ENCODE results near the gene CABP4. TPM values are rescaled to one million over a fixed set of nuclear protein-coding genes. Genes with fewer than 3 reads are reported as not detected.

The CABP4 gene
- total RNA-seq, 1 experiment from 2014 or later: not detected

GRCh38 chr11:67428052-67429001 lies 26.8 kb upstream of the CABP4 start, which contains the start of gene RPS6KB2 (continued):
- 0 out of 2 replicates have a peak, but pooled peaks have one; percentile 50 for TF ChIP-seq ZNF281 (CRISPR knock-in tag; IDR thresholded peaks at IDR 0.05)
- no peak for TF ChIP-seq TEAD4 (CRISPR knock-in tag; IDR thresholded peaks at IDR 0.05)
- peak; percentile 92 for TF ChIP-seq CREB1 (CRISPR knock-in tag; IDR thresholded peaks at IDR 0.05)
- TF ChIP-seq HMGXB4 (CRISPR knock-in tag; IDR thresholded peaks at IDR 0.05): peak; percentile 85; the same call in 1 of the 2 replicates
- 0 out of 2 replicates have a peak, but pooled peaks have one; percentile 52 for TF ChIP-seq ZNF232 (CRISPR knock-in tag; IDR thresholded peaks at IDR 0.05)
- TF ChIP-seq MYBL2 (CRISPR knock-in tag; IDR thresholded peaks at IDR 0.05): 0 out of 2 replicates have a peak, but pooled peaks have one; percentile 41
- TF ChIP-seq E2F1 (CRISPR knock-in tag; IDR thresholded peaks at IDR 0.05): no peak
- TF ChIP-seq USF2 (CRISPR knock-in tag; IDR thresholded peaks at IDR 0.05): peak; percentile 60
- no peak for TF ChIP-seq KAT7 (CRISPR knock-in tag; IDR thresholded peaks at IDR 0.05; ENCODE audit: borderline replicate concordance)
- no peak for TF ChIP-seq JAZF1 (CRISPR knock-in tag; IDR thresholded peaks at IDR 0.05)
- no peak for TF ChIP-seq SMAD3 (CRISPR knock-in tag; IDR thresholded peaks at IDR 0.05; ENCODE audit: borderline replicate concordance)
- TF ChIP-seq ETV6 (CRISPR knock-in tag; IDR thresholded peaks at IDR 0.05): peak; percentile 84; the same call in 1 of the 2 replicates
- TF ChIP-seq ELF4 (CRISPR knock-in tag; IDR thresholded peaks at IDR 0.05; ENCODE audit: low read depth): no peak
- TF ChIP-seq FOXK1 (CRISPR knock-in tag; IDR thresholded peaks at IDR 0.05): peak; percentile 91
- TF ChIP-seq ZNF219 (CRISPR knock-in tag; IDR thresholded peaks at IDR 0.05; ENCODE audit: borderline replicate concordance): no peak
- TF ChIP-seq FOXP1 (CRISPR knock-in tag; IDR thresholded peaks at IDR 0.05; ENCODE audit: borderline replicate concordance): peak; percentile 68; the same call in 1 of the 2 replicates
- peak; percentile 100 for TF ChIP-seq CREM (CRISPR knock-in tag; IDR thresholded peaks at IDR 0.05)
- no peak for TF ChIP-seq OVOL2 (CRISPR knock-in tag; IDR thresholded peaks at IDR 0.05; ENCODE audit: borderline replicate concordance)
- peak; percentile 41; the same call in 1 of the 2 replicates for TF ChIP-seq TEAD1 (CRISPR knock-in tag; IDR thresholded peaks at IDR 0.05)
- TF ChIP-seq GABPB1 (CRISPR knock-in tag; IDR thresholded peaks at IDR 0.05): peak; percentile 86
- peak; percentile 83; the same call in 1 of the 2 replicates for TF ChIP-seq FOXP4 (CRISPR knock-in tag; IDR thresholded peaks at IDR 0.05)
